GM23338 (cell line): ENCODE results near the gene CORT. TPM values are rescaled to one million over a fixed set of nuclear protein-coding genes. Genes with fewer than 3 reads are reported as not detected.

ENCODE experiments used
- ATAC-seq: fragments of 200-7000 bp; cut with Tn5 transposase; 3 replicates; pipeline ENCODE4 v1.9.1; 2020
- DNase-seq: peaks from one replicate; pipeline ENCODE4 v3.0.0-alpha.2; 2015; ENCODE audit warnings: low spot score
- H2AFZ ChIP-seq: fragments of 200-600 bp; sonication (generic); 2 replicates; pipeline ENCODE4 v1.8.0; 2016; ENCODE audit warnings: antibody characterized with exemption, mild to moderate bottlenecking, moderate library complexity
- H3F3A ChIP-seq: fragments of 200-600 bp; sonication (generic); replicated peaks from 2 replicates; pipeline ENCODE4 v1.8.0; 2017; ENCODE audit warnings: antibody characterized with exemption, mixed run types, low read depth
- H3K27ac ChIP-seq: fragments of 200-600 bp; sonication (generic); 2 replicates; pipeline ENCODE4 v1.6.1; 2016; ENCODE audit warnings: low read depth
- H3K27me3 ChIP-seq: fragments of 200-600 bp; sonication (generic); 2 replicates; pipeline ENCODE4 v1.8.0; 2016; ENCODE audit warnings: mild to moderate bottlenecking, mixed run types, moderate library complexity; ENCODE audit not compliant: insufficient read depth
- H3K36me3 ChIP-seq: fragments of 200-600 bp; sonication (generic); 2 replicates; pipeline ENCODE4 v1.8.0; 2016; ENCODE audit warnings: mild to moderate bottlenecking; ENCODE audit not compliant: insufficient read depth
- H3K4me1 ChIP-seq: fragments of 200-600 bp; sonication (generic); 2 replicates; pipeline ENCODE4 v1.8.0; 2016; ENCODE audit warnings: mild to moderate bottlenecking, moderate library complexity; ENCODE audit not compliant: insufficient read depth
- H3K4me2 ChIP-seq: fragments of 200-600 bp; sonication (generic); 2 replicates; pipeline ENCODE4 v1.7.1; 2017; ENCODE audit warnings: mixed run types
- H3K4me3 ChIP-seq: fragments of 200-600 bp; sonication (generic); 2 replicates; pipeline ENCODE4 v1.6.1; 2016; ENCODE audit warnings: mixed run types
- H3K79me2 ChIP-seq: fragments of 200-600 bp; sonication (generic); replicated peaks from 2 replicates; pipeline ENCODE4 v1.8.0; 2017; ENCODE audit warnings: mild to moderate bottlenecking; ENCODE audit not compliant: insufficient read depth
- H3K9me2 ChIP-seq: fragments of 200-600 bp; sonication (generic); 2 replicates; pipeline ENCODE4 v1.8.0; 2017; ENCODE audit not compliant: insufficient read depth
- H4K20me1 ChIP-seq: fragments of 200-600 bp; sonication (generic); replicated peaks from 2 replicates; pipeline ENCODE4 v1.8.0; 2017; ENCODE audit warnings: mild to moderate bottlenecking; ENCODE audit not compliant: insufficient read depth
- H3K27ac Mint-ChIP-seq: 2 replicates; pipeline ENCODE4 v1.8.0; 2020; ENCODE audit warnings: inconsistent platforms, mild to moderate bottlenecking, moderate library complexity, mixed read lengths
- H3K27me3 Mint-ChIP-seq: 3 replicates; pipeline ENCODE4 v1.8.0; 2022; ENCODE audit warnings: low read depth, mild to moderate bottlenecking, moderate library complexity, mixed read lengths, inconsistent platforms; ENCODE audit not compliant: insufficient read depth, poor library complexity
- H3K36me3 Mint-ChIP-seq: 3 replicates; pipeline ENCODE4 v1.8.0; 2021; ENCODE audit warnings: low read depth, mild to moderate bottlenecking, inconsistent platforms, moderate library complexity, mixed read lengths
- H3K4me1 Mint-ChIP-seq: 3 replicates; pipeline ENCODE4 v1.8.0; 2020; ENCODE audit warnings: mild to moderate bottlenecking, inconsistent platforms, mixed read lengths
- H3K4me3 Mint-ChIP-seq: 3 replicates; pipeline ENCODE4 v1.8.0; 2021; ENCODE audit warnings: moderate library complexity, mild to moderate bottlenecking, inconsistent platforms, mixed read lengths
- H3K9me3 Mint-ChIP-seq: 3 replicates; pipeline ENCODE4 v1.8.0; 2020; ENCODE audit warnings: moderate library complexity, mild to moderate bottlenecking, inconsistent platforms, mixed read lengths
- ETS1 ChIP-seq: IDR thresholded peaks from 2 replicates; pipeline ENCODE4 v1.6.1; 2016; ENCODE audit warnings: antibody characterized with exemption
- EZH2 ChIP-seq: fragments of 200-600 bp; sonication (generic); IDR thresholded peaks from one replicate; pipeline ENCODE4 v1.8.0; 2017; ENCODE audit warnings: antibody characterized with exemption, mild to moderate bottlenecking, low read depth; ENCODE audit not compliant: unreplicated experiment
- JUNB ChIP-seq: IDR thresholded peaks from one replicate; pipeline ENCODE4 v1.6.1; 2016; ENCODE audit warnings: antibody characterized with exemption; ENCODE audit not compliant: unreplicated experiment
- NANOG ChIP-seq: IDR thresholded peaks from 2 replicates; pipeline ENCODE4 v1.6.1; 2016; ENCODE audit warnings: antibody characterized with exemption, borderline replicate concordance
- ZNF331 ChIP-seq: fragments of 250-450 bp; sonication (Bioruptor Pico); IDR thresholded peaks from 2 replicates; pipeline ENCODE4 v1.5.0; 2020; ENCODE audit warnings: low read depth, mild to moderate bottlenecking, moderate library complexity
- polyA plus RNA-seq: library from polyadenylated mRNA; unstranded; fragments of >200 nt; fragmentation: Nextera tagmentation; extraction: Ambion mirVana; gene quantifications from 2 replicates; pipeline ENCODE4 v1.2.1, GENCODE V29; 2016
- total RNA-seq: library from RNA; depleted of rRNA; stranded (reverse); fragments of >200 nt; shearing (Covaris generic); gene quantifications from 2 replicates; pipeline ENCODE4 v1.2.3, GENCODE V29; 2014
- TF ChIP-seq, protein P1 (sequence below): IDR thresholded peaks from one replicate; pipeline ENCODE4 v1.6.1; 2018; ENCODE audit warnings: antibody characterized with exemption; ENCODE audit not compliant: unreplicated experiment
- TF ChIP-seq, protein P2 (sequence below), 2 experiments: fragments of 200-600 bp in 1 of 2; sonication (generic) in 1 of 2; conservative IDR thresholded peaks; 2 replicates each; pipeline versions ENCODE4 v1.5.1 to v1.6.1; 2016 to 2017; ENCODE audit warnings: antibody characterized with exemption in 2 of 2, low read depth in 2 of 2, mild to moderate bottlenecking in 2 of 2, moderate library complexity in 1 of 2

The CORT gene
- total and polyA plus RNA-seq, 2 experiments from 2014 or later, result 1.4 TPM; not detected in 1

DNA sequence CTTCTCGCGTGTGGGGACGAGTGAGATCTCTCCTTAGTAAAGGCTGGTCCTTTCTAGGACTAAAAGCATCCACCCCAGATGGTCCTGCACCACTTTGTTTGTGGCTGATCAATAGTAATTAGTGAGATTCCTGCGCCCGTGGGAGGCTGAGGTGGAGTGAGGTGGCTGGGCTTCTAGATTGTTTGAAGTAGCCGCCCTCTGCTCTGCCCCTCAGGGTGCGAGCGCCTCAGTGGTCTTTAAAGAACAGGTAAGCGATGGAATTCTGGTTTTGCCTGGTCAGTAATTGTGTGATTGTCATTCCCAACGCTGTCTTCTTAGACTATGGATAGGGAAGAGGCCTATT, 45.6 kb downstream of the CORT start:
- H3K4me3 Mint-ChIP-seq, result no peak overlapping the region
- Histone ChIP-seq H3K4me3 (no peak overlapping the region), H3K27me3 (no peaks in the 10 kb centered on the region), H3K9me2 (no peaks in the 10 kb centered on the region), H3K4me1 (peaks cover 7% of the 10 kb centered on the region), H3K4me2 (no peak overlapping the region), H3K79me2 (peaks cover 73% of the 10 kb centered on the region), H4K20me1 (peaks cover 18% of the 10 kb centered on the region), H3K36me3 (no peaks in the 10 kb centered on the region), H2AFZ (no peak overlapping the region), H3F3A (peaks cover 4% of the 10 kb centered on the region; the same call in 1 of the 2 replicates), H3K27ac (no peak overlapping the region)
- no peak for TF ChIP-seq NANOG
- no peak for TF ChIP-seq JUNB
- TF ChIP-seq ETS1, result no peak
- DNase-seq, result no peak
- no peak overlapping the region for H3K27ac Mint-ChIP-seq
- H3K4me1 Mint-ChIP-seq, result peaks cover 14% of the 10 kb centered on the region
- no peak for ATAC-seq
- H3K36me3 Mint-ChIP-seq, result no peaks in the 10 kb centered on the region
- H3K27me3 Mint-ChIP-seq, result peaks cover 3% of the 10 kb centered on the region
- H3K9me3 Mint-ChIP-seq, result no peaks in the 10 kb centered on the region

DNA sequence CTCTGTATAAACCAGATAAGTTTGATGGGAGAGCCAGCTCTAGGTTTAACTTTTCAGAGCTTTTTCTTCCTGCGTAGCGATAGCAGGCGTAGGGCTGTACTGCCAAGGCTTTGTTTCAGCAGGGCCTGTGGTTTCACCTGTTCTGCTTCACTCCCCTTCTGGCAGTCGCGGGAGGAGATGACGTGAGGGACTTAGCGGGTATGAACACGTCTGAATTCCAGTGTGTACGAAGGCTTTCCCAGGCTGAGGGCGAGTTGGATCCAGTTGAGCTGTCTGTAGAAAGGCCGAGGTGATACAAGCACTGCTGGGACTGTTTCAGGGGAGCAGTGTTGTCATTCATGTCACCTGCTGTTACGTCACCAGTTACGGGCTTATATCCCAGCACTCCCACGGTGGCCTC, 46.1 kb downstream of the CORT start:
- Mint-ChIP-seq H3K27ac (no peak overlapping the region), H3K27me3 (peaks cover 3% of the 10 kb centered on the region)
- peaks cover 18% of the 10 kb centered on the region for H4K20me1 ChIP-seq
- TF ChIP-seq, protein P1, sequence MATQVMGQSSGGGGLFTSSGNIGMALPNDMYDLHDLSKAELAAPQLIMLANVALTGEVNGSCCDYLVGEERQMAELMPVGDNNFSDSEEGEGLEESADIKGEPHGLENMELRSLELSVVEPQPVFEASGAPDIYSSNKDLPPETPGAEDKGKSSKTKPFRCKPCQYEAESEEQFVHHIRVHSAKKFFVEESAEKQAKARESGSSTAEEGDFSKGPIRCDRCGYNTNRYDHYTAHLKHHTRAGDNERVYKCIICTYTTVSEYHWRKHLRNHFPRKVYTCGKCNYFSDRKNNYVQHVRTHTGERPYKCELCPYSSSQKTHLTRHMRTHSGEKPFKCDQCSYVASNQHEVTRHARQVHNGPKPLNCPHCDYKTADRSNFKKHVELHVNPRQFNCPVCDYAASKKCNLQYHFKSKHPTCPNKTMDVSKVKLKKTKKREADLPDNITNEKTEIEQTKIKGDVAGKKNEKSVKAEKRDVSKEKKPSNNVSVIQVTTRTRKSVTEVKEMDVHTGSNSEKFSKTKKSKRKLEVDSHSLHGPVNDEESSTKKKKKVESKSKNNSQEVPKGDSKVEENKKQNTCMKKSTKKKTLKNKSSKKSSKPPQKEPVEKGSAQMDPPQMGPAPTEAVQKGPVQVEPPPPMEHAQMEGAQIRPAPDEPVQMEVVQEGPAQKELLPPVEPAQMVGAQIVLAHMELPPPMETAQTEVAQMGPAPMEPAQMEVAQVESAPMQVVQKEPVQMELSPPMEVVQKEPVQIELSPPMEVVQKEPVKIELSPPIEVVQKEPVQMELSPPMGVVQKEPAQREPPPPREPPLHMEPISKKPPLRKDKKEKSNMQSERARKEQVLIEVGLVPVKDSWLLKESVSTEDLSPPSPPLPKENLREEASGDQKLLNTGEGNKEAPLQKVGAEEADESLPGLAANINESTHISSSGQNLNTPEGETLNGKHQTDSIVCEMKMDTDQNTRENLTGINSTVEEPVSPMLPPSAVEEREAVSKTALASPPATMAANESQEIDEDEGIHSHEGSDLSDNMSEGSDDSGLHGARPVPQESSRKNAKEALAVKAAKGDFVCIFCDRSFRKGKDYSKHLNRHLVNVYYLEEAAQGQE, result no peak
- TF ChIP-seq ETS1, result no peak
- TF ChIP-seq, protein P2, sequence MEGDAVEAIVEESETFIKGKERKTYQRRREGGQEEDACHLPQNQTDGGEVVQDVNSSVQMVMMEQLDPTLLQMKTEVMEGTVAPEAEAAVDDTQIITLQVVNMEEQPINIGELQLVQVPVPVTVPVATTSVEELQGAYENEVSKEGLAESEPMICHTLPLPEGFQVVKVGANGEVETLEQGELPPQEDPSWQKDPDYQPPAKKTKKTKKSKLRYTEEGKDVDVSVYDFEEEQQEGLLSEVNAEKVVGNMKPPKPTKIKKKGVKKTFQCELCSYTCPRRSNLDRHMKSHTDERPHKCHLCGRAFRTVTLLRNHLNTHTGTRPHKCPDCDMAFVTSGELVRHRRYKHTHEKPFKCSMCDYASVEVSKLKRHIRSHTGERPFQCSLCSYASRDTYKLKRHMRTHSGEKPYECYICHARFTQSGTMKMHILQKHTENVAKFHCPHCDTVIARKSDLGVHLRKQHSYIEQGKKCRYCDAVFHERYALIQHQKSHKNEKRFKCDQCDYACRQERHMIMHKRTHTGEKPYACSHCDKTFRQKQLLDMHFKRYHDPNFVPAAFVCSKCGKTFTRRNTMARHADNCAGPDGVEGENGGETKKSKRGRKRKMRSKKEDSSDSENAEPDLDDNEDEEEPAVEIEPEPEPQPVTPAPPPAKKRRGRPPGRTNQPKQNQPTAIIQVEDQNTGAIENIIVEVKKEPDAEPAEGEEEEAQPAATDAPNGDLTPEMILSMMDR (conservative IDR thresholded peaks at IDR 0.05; ENCODE audit: low read depth in 2 of 2), result no peak
- TF ChIP-seq EZH2, result no peak
- no peak for TF ChIP-seq NANOG
- TF ChIP-seq JUNB, result no peak
- TF ChIP-seq ZNF331 (CRISPR knock-in tag), result no peak

More for the DNA sequence above, 46.1 kb downstream of the CORT start:
- H3K27me3 ChIP-seq, result no peaks in the 10 kb centered on the region
- Mint-ChIP-seq H3K9me3 (no peaks in the 10 kb centered on the region), H3K4me1 (peaks cover 13% of the 10 kb centered on the region), H3K4me3 (no peak overlapping the region), H3K36me3 (no peaks in the 10 kb centered on the region)
- peaks cover 7% of the 10 kb centered on the region for H3K4me1 ChIP-seq
- no peak overlapping the region for H3K4me3 ChIP-seq
- H3K79me2 ChIP-seq, result peaks cover 74% of the 10 kb centered on the region
- DNase-seq, result no peak
- no peak overlapping the region for H3K27ac ChIP-seq
- ATAC-seq, result no peak
- H3K9me2 ChIP-seq, result no peaks in the 10 kb centered on the region
- no peak overlapping the region for H2AFZ ChIP-seq
- H3K36me3 ChIP-seq, result no peaks in the 10 kb centered on the region
- H3K4me2 ChIP-seq, result no peak overlapping the region
- peaks cover 4% of the 10 kb centered on the region; the same call in 1 of the 2 replicates for H3F3A ChIP-seq
